MM.1S (cell line): ENCODE results near the gene SDR42E2.

Experiments
- DNase-seq: peaks from one replicate; pipeline ENCODE4 v3.0.0-alpha.2; 2015
- H2AFZ ChIP-seq: fragments of 300-600 bp; sonication (generic); 2 replicates; pipeline ENCODE4 v1.6.0; 2016; ENCODE audit warnings: antibody characterized with exemption, low read length
- H3F3A ChIP-seq: fragments of 300-600 bp; sonication (generic); 2 replicates; pipeline ENCODE4 v1.6.1; 2016; ENCODE audit warnings: mild to moderate bottlenecking, antibody characterized with exemption, low read length, moderate library complexity, mixed read lengths; ENCODE audit not compliant: insufficient read depth
- H3K27ac ChIP-seq: fragments of 300-600 bp; sonication (generic); 2 replicates; pipeline ENCODE4 v1.5.1; 2016; ENCODE audit warnings: mild to moderate bottlenecking, low read length
- H3K27me3 ChIP-seq: fragments of 300-600 bp; sonication (generic); replicated peaks from 2 replicates; pipeline ENCODE4 v1.6.0; 2016; ENCODE audit warnings: low read length; ENCODE audit not compliant: insufficient read depth
- H3K36me3 ChIP-seq: fragments of 300-600 bp; sonication (generic); replicated peaks from 2 replicates; pipeline ENCODE4 v1.6.1; 2016; ENCODE audit warnings: mild to moderate bottlenecking, low read length, mixed read lengths; ENCODE audit not compliant: insufficient read depth
- H3K4me1 ChIP-seq: fragments of 300-600 bp; sonication (generic); 2 replicates; pipeline ENCODE4 v1.6.1; 2016; ENCODE audit warnings: low read length, mixed read lengths
- H3K4me2 ChIP-seq: fragments of 300-600 bp; sonication (generic); 2 replicates; pipeline ENCODE4 v1.6.0; 2016; ENCODE audit warnings: low read depth, low read length
- H3K4me3 ChIP-seq: fragments of 300-600 bp; sonication (generic); 2 replicates; pipeline ENCODE4 v1.5.1; 2016; ENCODE audit warnings: low read length, mixed read lengths
- H3K79me2 ChIP-seq: fragments of 300-600 bp; sonication (generic); 2 replicates; pipeline ENCODE4 v1.6.1; 2016; ENCODE audit warnings: mixed run types, low read length, mixed read lengths
- H3K9ac ChIP-seq: fragments of 300-600 bp; sonication (generic); 2 replicates; pipeline ENCODE4 v1.6.1; 2016; ENCODE audit warnings: low read length, mixed read lengths
- H3K9me2 ChIP-seq: fragments of 300-600 bp; sonication (generic); replicated peaks from 2 replicates; pipeline ENCODE4 v1.6.1; 2016; ENCODE audit warnings: mild to moderate bottlenecking, low read length, mixed read lengths; ENCODE audit not compliant: insufficient read depth
- H3K9me3 ChIP-seq: fragments of 300-600 bp; sonication (generic); replicated peaks from 2 replicates; pipeline ENCODE4 v1.6.1; 2016; ENCODE audit warnings: mild to moderate bottlenecking, low read length, mixed read lengths; ENCODE audit not compliant: insufficient read depth
- H4K20me1 ChIP-seq: fragments of 300-600 bp; sonication (generic); 2 replicates; pipeline ENCODE4 v1.6.1; 2016; ENCODE audit warnings: mild to moderate bottlenecking, low read length, moderate library complexity, mixed read lengths; ENCODE audit not compliant: insufficient read depth
- CTCF ChIP-seq: fragments of 300-600 bp; sonication (generic); IDR thresholded peaks from 2 replicates; pipeline ENCODE4 v1.5.1; 2016; ENCODE audit warnings: antibody characterized with exemption, low read length, mixed read lengths
- EZH2 ChIP-seq: fragments of 300-600 bp; sonication (generic); optimal IDR thresholded peaks from 2 replicates; pipeline ENCODE3; 2017; ENCODE audit warnings: low read depth, mild to moderate bottlenecking, antibody characterized with exemption, low read length, mixed read lengths
- EZH2phosphoT487 ChIP-seq: fragments of 300-600 bp; sonication (generic); IDR thresholded peaks from 2 replicates; pipeline ENCODE4 v1.6.1; 2018; ENCODE audit warnings: antibody characterized with exemption, low read length

SDR42E2 gene

DNA sequence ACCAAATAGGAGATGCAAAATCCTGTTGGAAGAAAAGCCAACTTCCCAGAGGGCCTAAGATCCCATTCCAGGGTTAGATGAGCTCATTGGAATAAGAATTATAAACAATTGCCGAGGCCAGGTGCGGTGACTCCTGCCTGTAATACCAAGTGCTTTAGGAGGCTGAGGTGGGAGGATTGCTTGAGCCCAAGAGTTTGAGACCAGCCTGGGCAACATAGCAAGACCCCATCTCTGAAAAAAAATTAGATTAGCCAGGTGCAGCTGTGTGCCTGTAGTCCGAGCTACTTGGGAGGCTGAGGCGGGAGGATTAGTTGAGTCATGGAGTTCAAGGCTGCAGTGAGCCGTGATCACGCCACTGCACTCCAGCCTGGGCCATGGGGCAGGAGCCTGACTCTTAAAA lies 17.8 kb upstream of the SDR42E2 start:
- no peaks in the 10 kb centered on the region for H3F3A ChIP-seq
- no peaks in the 10 kb centered on the region for H3K9me3 ChIP-seq
- no peaks in the 10 kb centered on the region for H4K20me1 ChIP-seq
- TF ChIP-seq EZH2, result no peak
- no peak for TF ChIP-seq EZH2phosphoT487
- no peak for TF ChIP-seq CTCF
- no peak for DNase-seq
- H3K4me1 ChIP-seq, result no peaks in the 10 kb centered on the region
- no peaks in the 10 kb centered on the region for H3K36me3 ChIP-seq
- H3K79me2 ChIP-seq, result no peaks in the 10 kb centered on the region
- H3K4me2 ChIP-seq, result no peak overlapping the region
- no peaks in the 10 kb centered on the region for H3K9me2 ChIP-seq
- no peak overlapping the region for H3K27ac ChIP-seq
- no peak overlapping the region for H2AFZ ChIP-seq
- H3K9ac ChIP-seq, result no peak overlapping the region
- no peaks in the 10 kb centered on the region for H3K27me3 ChIP-seq
- H3K4me3 ChIP-seq, result no peak overlapping the region

DNA sequence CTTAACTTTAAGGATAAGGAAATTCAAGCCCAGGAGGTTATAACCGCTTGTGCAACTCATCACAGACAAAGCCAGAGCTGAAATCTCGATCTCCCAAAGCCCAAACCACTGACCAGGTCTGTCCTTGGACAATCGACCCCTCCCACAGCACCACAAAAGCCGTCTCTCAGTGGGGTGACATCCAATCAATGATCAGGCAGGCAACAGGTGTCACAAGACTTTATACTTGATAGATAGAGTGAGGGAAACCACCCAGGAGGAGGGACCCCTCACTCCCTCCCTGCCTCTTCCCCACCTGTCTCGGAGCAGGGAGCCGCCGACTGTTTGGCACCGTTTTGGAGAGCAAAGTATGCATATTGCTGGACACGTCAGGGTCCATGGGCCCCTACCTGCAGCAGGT lies 14.5 kb upstream of the SDR42E2 start:
- Histone ChIP-seq H3K9me3 (no peaks in the 10 kb centered on the region), H3K27ac (no peak overlapping the region), H3K4me2 (no peak overlapping the region), H3F3A (no peaks in the 10 kb centered on the region), H3K27me3 (no peaks in the 10 kb centered on the region), H4K20me1 (no peaks in the 10 kb centered on the region), H3K4me3 (no peak overlapping the region), H2AFZ (no peak overlapping the region), H3K36me3 (no peaks in the 10 kb centered on the region), H3K9ac (no peak overlapping the region), H3K9me2 (no peaks in the 10 kb centered on the region), H3K4me1 (no peaks in the 10 kb centered on the region), H3K79me2 (no peaks in the 10 kb centered on the region)
- TF ChIP-seq EZH2phosphoT487 (no peak), EZH2 (no peak), CTCF (no peak)
- DNase-seq, result no peak

GRCh38 chr16:22151246-22151998 lies 10.9 kb upstream of the SDR42E2 start:
- Histone ChIP-seq H3K9me2 (no peaks in the 10 kb centered on the region), H3K4me3 (no peak overlapping the region), H3K27ac (no peak overlapping the region), H3K4me2 (no peak overlapping the region), H3K4me1 (no peaks in the 10 kb centered on the region), H3K9ac (no peak overlapping the region), H3K9me3 (no peaks in the 10 kb centered on the region), H3K27me3 (no peaks in the 10 kb centered on the region), H3K79me2 (no peaks in the 10 kb centered on the region), H4K20me1 (no peaks in the 10 kb centered on the region), H3F3A (no peaks in the 10 kb centered on the region), H3K36me3 (no peaks in the 10 kb centered on the region), H2AFZ (no peak overlapping the region)
- DNase-seq, result no peak
- no peak for TF ChIP-seq CTCF
- TF ChIP-seq EZH2, result no peak
- no peak for TF ChIP-seq EZH2phosphoT487
